ENCODE results near the gene F7. TPM values are rescaled to one million over a fixed set of nuclear protein-coding genes. Genes with fewer than 3 reads are reported as not detected.

The F7 gene
- total RNA-seq, 2 donors from 2014 or later: not detected

- WGBS, 2 donors: 22 to 31% methylated on average over 12 to 22 of the region's 23 CpGs
- intact Hi-C loops (cut with DNase I): no loop called here
- TF ChIP-seq POLR2A (IDR thresholded peaks at IDR 0.05): peak in 1 of 3 donors; percentile 31
- TF ChIP-seq, protein P1, sequence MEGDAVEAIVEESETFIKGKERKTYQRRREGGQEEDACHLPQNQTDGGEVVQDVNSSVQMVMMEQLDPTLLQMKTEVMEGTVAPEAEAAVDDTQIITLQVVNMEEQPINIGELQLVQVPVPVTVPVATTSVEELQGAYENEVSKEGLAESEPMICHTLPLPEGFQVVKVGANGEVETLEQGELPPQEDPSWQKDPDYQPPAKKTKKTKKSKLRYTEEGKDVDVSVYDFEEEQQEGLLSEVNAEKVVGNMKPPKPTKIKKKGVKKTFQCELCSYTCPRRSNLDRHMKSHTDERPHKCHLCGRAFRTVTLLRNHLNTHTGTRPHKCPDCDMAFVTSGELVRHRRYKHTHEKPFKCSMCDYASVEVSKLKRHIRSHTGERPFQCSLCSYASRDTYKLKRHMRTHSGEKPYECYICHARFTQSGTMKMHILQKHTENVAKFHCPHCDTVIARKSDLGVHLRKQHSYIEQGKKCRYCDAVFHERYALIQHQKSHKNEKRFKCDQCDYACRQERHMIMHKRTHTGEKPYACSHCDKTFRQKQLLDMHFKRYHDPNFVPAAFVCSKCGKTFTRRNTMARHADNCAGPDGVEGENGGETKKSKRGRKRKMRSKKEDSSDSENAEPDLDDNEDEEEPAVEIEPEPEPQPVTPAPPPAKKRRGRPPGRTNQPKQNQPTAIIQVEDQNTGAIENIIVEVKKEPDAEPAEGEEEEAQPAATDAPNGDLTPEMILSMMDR (IDR thresholded peaks at IDR 0.05): peak in 2 of 7 experiments; percentile 13 to 32
- no peak within 1 kb of the TSS for H3K4me3 ChIP-seq
- no peaks in the 10 kb centered on the region for H3K36me3 ChIP-seq (replicated peaks in 1 of 2; ENCODE audit: insufficient read depth in 1 of 2, low read depth in 2 of 2)
- peak within 1 kb of the TSS in 1 of 4 donors; percentile 9 for H3K27ac ChIP-seq
- no peaks in the 10 kb centered on the region for H3K27me3 ChIP-seq
- DNase-seq (peak; percentile 51 to 75 (median 72)), ATAC-seq (peak; percentile 85)
- H3K4me1 ChIP-seq: peaks cover 6% of the 10 kb centered on the region
- H3K9me3 ChIP-seq: no peaks in the 10 kb centered on the region
These were observed 17.1 kb downstream of the F7 start, which contains the start of gene F10 for GRCh38 chr13:113122550-113123225. Gene F10, plus strand, starts transcription at chr13:113122799. Its CDS starts 57 bp downstream, at chr13:113122856.

DNA sequence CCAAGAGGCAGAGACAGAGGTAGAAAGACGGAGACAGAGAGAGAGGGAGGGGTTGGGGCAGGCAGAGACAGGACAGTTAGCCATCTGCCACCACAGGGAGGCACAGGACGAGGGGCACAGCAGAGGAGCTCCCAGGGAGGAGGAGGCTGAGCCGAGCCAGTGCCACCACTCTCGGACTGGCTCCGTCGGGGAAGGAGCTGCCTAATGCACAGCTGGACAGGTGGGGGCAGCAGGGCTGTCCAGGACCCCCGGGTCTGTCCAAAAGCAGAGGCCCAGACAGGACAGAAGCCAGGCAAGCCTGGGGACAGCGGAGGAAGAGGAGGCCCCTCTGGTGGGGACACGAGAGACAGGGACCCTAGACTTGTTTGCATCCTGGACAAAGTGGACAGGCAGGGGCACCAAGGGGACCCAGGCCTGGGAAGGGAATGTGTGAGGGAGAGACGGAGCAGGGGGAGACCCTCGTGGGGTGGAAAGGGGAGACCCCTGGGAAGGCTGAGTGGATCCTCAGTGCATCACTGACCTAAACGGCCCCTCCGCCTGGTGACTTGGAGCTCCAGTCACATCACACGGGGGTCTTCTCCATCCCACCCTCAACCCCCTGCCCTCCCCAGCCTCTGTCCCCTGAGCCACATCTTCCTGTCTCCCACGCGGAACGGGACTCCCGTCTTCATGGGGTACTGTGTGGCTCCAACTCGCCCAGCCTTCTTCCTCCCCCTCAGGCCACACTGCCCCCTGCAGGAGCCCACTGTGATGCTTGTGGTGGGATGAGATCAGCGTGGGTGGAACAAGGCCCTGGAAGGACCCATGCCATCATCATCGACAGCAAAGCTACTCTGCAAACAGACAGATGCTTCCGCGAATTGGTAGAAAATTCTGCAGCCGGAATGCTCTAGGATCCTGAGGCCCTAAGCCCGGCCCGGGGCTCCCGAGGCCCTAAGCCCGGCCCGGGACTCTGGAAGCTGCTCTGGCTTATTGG lies 17.9 kb downstream of the F7 start:
- WGBS, 2 donors: 84 to 87% methylated on average over 22 to 29 of the region's 29 CpGs
- DNase-seq: peak in 1 of 4 donors; percentile 1
- Histone ChIP-seq H3K36me3 (replicated peaks in 1 of 2; ENCODE audit: insufficient read depth in 1 of 2, low read depth in 2 of 2) (no peaks in the 10 kb centered on the region), H3K4me3 (no peak overlapping the region), H3K27me3 (no peaks in the 10 kb centered on the region), H3K9me3 (no peaks in the 10 kb centered on the region), H3K4me1 (peaks cover 6% of the 10 kb centered on the region), H3K27ac (no peak overlapping the region)
- no peak for ATAC-seq
- intact Hi-C loops (cut with DNase I): no loop called here
- TF ChIP-seq, protein P1 (IDR thresholded peaks at IDR 0.05): no peak
- no peak for TF ChIP-seq POLR2A (IDR thresholded peaks at IDR 0.05)

- TF ChIP-seq, protein P1 (IDR thresholded peaks at IDR 0.05): no peak
- TF ChIP-seq POLR2A (IDR thresholded peaks at IDR 0.05): no peak
- H3K4me3 ChIP-seq: no peak overlapping the region
- H3K36me3 ChIP-seq (replicated peaks in 1 of 2; ENCODE audit: insufficient read depth in 1 of 2, low read depth in 2 of 2): no peaks in the 10 kb centered on the region
- 92 to 96% methylated on average over 12 to 19 of the region's 19 CpGs for WGBS, 2 donors
- no peak overlapping the region for H3K27ac ChIP-seq
- H3K4me1 ChIP-seq: peaks cover 6% of the 10 kb centered on the region
- no peaks in the 10 kb centered on the region for H3K9me3 ChIP-seq
- H3K27me3 ChIP-seq: no peaks in the 10 kb centered on the region
- peak in 1 of 4 donors; percentile 1 for DNase-seq
- no peak for ATAC-seq
- intact Hi-C loops (cut with DNase I): no loop called here
These were observed 18.8 kb downstream of the F7 start for GRCh38 chr13:113124211-113124970.

DNA sequence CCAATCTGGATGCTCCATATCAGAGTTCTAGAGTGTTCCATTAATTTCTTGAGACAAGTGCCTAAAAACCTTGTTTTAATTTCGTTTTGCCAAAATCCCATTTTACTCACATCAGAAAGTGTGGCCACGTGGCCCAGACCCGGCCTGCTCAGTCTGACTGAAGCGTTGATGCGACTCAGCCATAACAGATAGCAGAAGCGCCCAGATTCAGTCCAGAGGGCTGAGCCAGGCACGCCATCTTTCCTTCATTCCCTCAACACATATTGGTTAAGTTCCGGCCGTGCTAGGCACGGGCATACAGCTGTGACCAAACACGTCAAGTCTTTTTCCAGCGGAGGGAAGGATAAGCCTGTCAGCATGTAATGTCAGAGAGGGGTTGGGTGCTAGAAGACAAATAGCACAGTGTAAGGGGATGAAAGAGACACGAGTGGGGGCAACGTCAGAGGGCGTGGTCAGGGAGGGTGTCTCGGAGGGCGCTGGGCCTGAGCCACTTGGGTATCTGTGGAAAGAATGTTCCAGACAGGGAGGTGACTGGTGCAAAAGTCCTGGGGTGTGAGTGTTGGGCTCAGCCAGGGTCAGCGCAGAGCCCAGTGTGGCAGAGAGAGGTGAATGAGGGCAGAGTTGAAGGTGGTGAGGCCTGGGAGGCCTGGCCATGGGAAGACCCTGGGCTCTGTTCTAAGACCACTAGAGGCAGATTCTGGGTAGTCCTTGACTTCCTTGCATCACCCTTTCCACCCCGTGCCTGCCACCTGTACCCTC lies 20.1 kb downstream of the F7 start:
- ATAC-seq: no peak
- intact Hi-C loops (cut with DNase I): no loop called here
- 80 to 86% methylated on average over 19 of the region's 19 CpGs for WGBS, 2 donors
- H3K9me3 ChIP-seq: no peaks in the 10 kb centered on the region
- DNase-seq: peak in 1 of 4 donors; percentile 1
- TF ChIP-seq, protein P1 (IDR thresholded peaks at IDR 0.05): no peak
- TF ChIP-seq POLR2A (IDR thresholded peaks at IDR 0.05): no peak
- H3K4me1 ChIP-seq: peaks cover 6% of the 10 kb centered on the region
- no peak overlapping the region for H3K27ac ChIP-seq
- H3K36me3 ChIP-seq (replicated peaks in 1 of 2; ENCODE audit: insufficient read depth in 1 of 2, low read depth in 2 of 2): no peaks in the 10 kb centered on the region
- no peak overlapping the region for H3K4me3 ChIP-seq
- no peaks in the 10 kb centered on the region for H3K27me3 ChIP-seq

All from body of pancreas (tissue), 4 donors.